Measurements from ENCODE around the gene NCKAP5. TPM values are rescaled to one million over a fixed set of nuclear protein-coding genes. Genes with fewer than 3 reads are reported as not detected.
"Not testable (repeated sequence)": the region's sequence is repeated elsewhere in the genome, so short reads cannot be mapped to it uniquely, and the experiment has no call there.

The NCKAP5 gene
- polyA plus RNA-seq, 3 donors: 7.6 to 10.1 (median 8.2) TPM

- no peak for DNase-seq (ENCODE audit: low read depth in 3 of 3, low spot score in 2 of 3)
Observed at GRCh38 chr2:132715386-132716351, 852.6 kb downstream of the NCKAP5 start.

GRCh38 chr2:132703396-132703795, 864.9 kb downstream of the NCKAP5 start:
- no peak for DNase-seq (ENCODE audit: low read depth in 3 of 3, low spot score in 2 of 3)

GRCh38 chr2:132701810-132702209, 866.5 kb downstream of the NCKAP5 start:
- DNase-seq (ENCODE audit: low read depth in 3 of 3, low spot score in 2 of 3): no peak

- DNase-seq (ENCODE audit: low read depth in 3 of 3, low spot score in 2 of 3): not testable (repeated sequence)
Observed at GRCh38 chr2:132699802-132700201, 868.5 kb downstream of the NCKAP5 start.

GRCh38 chr2:132698347-132698746, 869.9 kb downstream of the NCKAP5 start:
- not testable (repeated sequence) for DNase-seq (ENCODE audit: low read depth in 3 of 3, low spot score in 2 of 3)

- no peak for DNase-seq (ENCODE audit: low read depth in 3 of 3, low spot score in 2 of 3)
Observed at GRCh38 chr2:132697556-132698205, 870.6 kb downstream of the NCKAP5 start.

GRCh38 chr2:132692816-132693215, 875.4 kb downstream of the NCKAP5 start:
- no peak for DNase-seq (ENCODE audit: low read depth in 3 of 3, low spot score in 2 of 3)

- no peak for DNase-seq (ENCODE audit: low read depth in 3 of 3, low spot score in 2 of 3)
Observed at GRCh38 chr2:132691556-132691955, 876.7 kb downstream of the NCKAP5 start.

GRCh38 chr2:132690664-132691303, 877.5 kb downstream of the NCKAP5 start:
- no peak for DNase-seq (ENCODE audit: low read depth in 3 of 3, low spot score in 2 of 3)

GRCh38 chr2:132681766-132682165, 886.5 kb downstream of the NCKAP5 start:
- DNase-seq (ENCODE audit: low read depth in 3 of 3, low spot score in 2 of 3): no peak

- DNase-seq (ENCODE audit: low read depth in 3 of 3, low spot score in 2 of 3): no peak
Observed at GRCh38 chr2:132680544-132680943, 887.7 kb downstream of the NCKAP5 start.

- no peak for DNase-seq (ENCODE audit: low read depth in 3 of 3, low spot score in 2 of 3)
Observed at GRCh38 chr2:132678483-132678882, 889.8 kb downstream of the NCKAP5 start.

GRCh38 chr2:132677661-132678060, 890.6 kb downstream of the NCKAP5 start:
- DNase-seq (ENCODE audit: low read depth in 3 of 3, low spot score in 2 of 3): no peak

- DNase-seq (ENCODE audit: low read depth in 3 of 3, low spot score in 2 of 3): no peak
Observed at GRCh38 chr2:132676999-132677398, 891.3 kb downstream of the NCKAP5 start.

- DNase-seq (ENCODE audit: low read depth in 3 of 3, low spot score in 2 of 3): no peak
Observed at GRCh38 chr2:132671151-132671835, 897.0 kb downstream of the NCKAP5 start.

- DNase-seq (ENCODE audit: low read depth in 3 of 3, low spot score in 2 of 3): no peak
Observed at GRCh38 chr2:132670496-132671150, 897.6 kb downstream of the NCKAP5 start.

GRCh38 chr2:132669908-132670495, 898.3 kb downstream of the NCKAP5 start, which contains the start of gene LYPD1:
Gene LYPD1 (minus strand): TSS chr2:132670205. CDS start chr2:132669932, 273 bp downstream.
- DNase-seq (ENCODE audit: low read depth in 3 of 3, low spot score in 2 of 3): no peak

GRCh38 chr2:132668987-132669907, 899.0 kb downstream of the NCKAP5 start:
- DNase-seq (ENCODE audit: low read depth in 3 of 3, low spot score in 2 of 3): no peak

Data from right renal cortex interstitium (tissue), 3 donors.